Measurements from ENCODE around the gene PSMD6. TPM values are rescaled to one million over a fixed set of nuclear protein-coding genes. Genes with fewer than 3 reads are reported as not detected.

The PSMD6 gene
- total and polyA plus RNA-seq, 2 donors (not counting 3 experiments of a cell fraction or from before 2014, with no cell fraction given): 53.7 to 90.8 TPM

- H3K4me2 ChIP-seq (ENCODE audit: insufficient read depth, low read length): no peak overlapping the region
- no peak overlapping the region for H3K9ac ChIP-seq (replicated peaks; ENCODE audit: extremely low read depth, insufficient read depth, low read length)
- H3K4me3 ChIP-seq (replicated peaks in 1 of 3; ENCODE audit: insufficient read depth in 1 of 3, low read depth in 1 of 3, low read length in 3 of 3): no peak overlapping the region
- dilution Hi-C loops (cut with MboI; ENCODE audit: extremely low pct_ligation_motif_present, low sequenced_read_pairs): no loop called here
- CTCF ChIA-PET: no interaction called here
- POLR2A ChIA-PET: no interaction called here
- DNase-seq (ENCODE audit: low read depth, low spot score): no peak
- FAIRE-seq: no peak
- H3K27ac ChIP-seq (ENCODE audit: insufficient read depth, low read depth, low read length): no peak overlapping the region
- no peaks in the 10 kb centered on the region for H3K9me1 ChIP-seq (replicated peaks; ENCODE audit: control insufficient read depth, extremely low read depth, insufficient read depth, low read length)
- H2AFZ ChIP-seq (ENCODE audit: low read depth, low read length): no peak overlapping the region
- H3K9me3 ChIP-seq (replicated peaks; ENCODE audit: control insufficient read depth, insufficient read depth, low read length): no peaks in the 10 kb centered on the region
- no peaks in the 10 kb centered on the region for H3K79me2 ChIP-seq (ENCODE audit: control insufficient read depth, insufficient read depth, low read length)
- H3K27me3 ChIP-seq (ENCODE audit: control insufficient read depth in 2 of 2, insufficient read depth in 2 of 2, low read length in 2 of 2): peaks cover 14 to 29% of the 10 kb centered on the region in 2 experiments
- intact Hi-C loops (cut with micrococcal nuclease): no loop called here
- H3K4me1 ChIP-seq (ENCODE audit: control insufficient read depth, extremely low read depth, insufficient read depth, low read length): no peaks in the 10 kb centered on the region
- BruUV-seq (replicated peaks): no TSS peak
- H4K20me1 ChIP-seq (replicated peaks; ENCODE audit: control insufficient read depth, extremely low read depth, insufficient read depth, low read length): no peaks in the 10 kb centered on the region
- H3K36me3 ChIP-seq (ENCODE audit: control insufficient read depth in 2 of 2, extremely low read depth in 1 of 2, insufficient read depth in 2 of 2, low read length in 2 of 2): no peaks in the 10 kb centered on the region
- no peak for TF ChIP-seq FOS (IDR thresholded peaks at IDR 0.05; ENCODE audit: borderline replicate concordance, insufficient read depth, low read length)
- TF ChIP-seq MAX (IDR thresholded peaks at IDR 0.05; ENCODE audit: insufficient read depth, insufficient read length): no peak
- TF ChIP-seq MYC (IDR thresholded peaks at IDR 0.05; ENCODE audit: low read depth, low read length): no peak
- TF ChIP-seq POLR2AphosphoS5 (IDR thresholded peaks at IDR 0.05; ENCODE audit: insufficient read depth, low read depth, low read length): no peak
- no peak for TF ChIP-seq POLR2A (IDR thresholded peaks at IDR 0.05; ENCODE audit: low read depth, low read length)
- TF ChIP-seq EZH2 (IDR thresholded peaks at IDR 0.05; ENCODE audit: borderline replicate concordance, low read depth, low read length, severe bottlenecking): no peak
- TF ChIP-seq GATA2 (IDR thresholded peaks at IDR 0.05; ENCODE audit: insufficient read depth, insufficient read length, low read depth, low read length): no peak
- no peak for TF ChIP-seq JUN (IDR thresholded peaks at IDR 0.05; ENCODE audit: borderline replicate concordance, insufficient read depth, insufficient read length, low read depth)
- TF ChIP-seq CTCF (IDR thresholded peaks at IDR 0.05; ENCODE audit: extremely low read depth in 1 of 2, insufficient read depth in 1 of 2, low read depth in 1 of 2, low read length in 2 of 2): no peak
Observed at GRCh38 chr3:64063983-64064438, 40.7 kb upstream of the PSMD6 start.

Measured in endothelial cell of umbilical vein (primary cell).